Prostate gland (tissue), 2 donors: ENCODE results near the gene ZBTB7C. TPM values are rescaled to one million over a fixed set of nuclear protein-coding genes. Genes with fewer than 3 reads are reported as not detected.

Experiments used
- DNase-seq: peaks from one replicate; pipeline ENCODE4 v3.0.0-alpha.2; 2019; ENCODE audit warnings: low spot score
- H3K27ac ChIP-seq, 2 donors: fragments of 200-600 bp; sonication (generic); 2 replicates each; pipeline ENCODE4 v1.5.1; 2017 to 2019
- H3K27me3 ChIP-seq: fragments of 200-600 bp; sonication (generic); replicated peaks from 2 replicates; pipeline ENCODE4 v1.5.1; 2019; ENCODE audit not compliant: insufficient read depth
- H3K36me3 ChIP-seq, 2 donors: fragments of 200-600 bp; sonication (generic); 1 replicate in 1 of 2; 2 replicates in 1 of 2; pipeline versions ENCODE4 v1.5.1 to v1.8.1; 2017 to 2019
- H3K4me1 ChIP-seq: fragments of 200-600 bp; sonication (generic); replicated peaks from 2 replicates; pipeline ENCODE4 v1.5.1; 2019
- H3K4me3 ChIP-seq, 2 donors: fragments of 200-600 bp; sonication (generic); 2 replicates each; pipeline ENCODE4 v1.5.1; 2017 to 2019
- H3K9me3 ChIP-seq: fragments of 200-600 bp; sonication (generic); 2 replicates; pipeline ENCODE4 v1.5.1; 2017
- CTCF ChIP-seq, 4 experiments: fragments of 200-600 bp in 2 of 4; fragments of 450-650 bp in 2 of 4; sonication (generic) in 2 of 4; IDR thresholded peaks; 1 replicate in 3 of 4; 2 replicates in 1 of 4; pipeline ENCODE4 v1.5.1; 2016 to 2019; ENCODE audit warnings: antibody characterized with exemption in 4 of 4, mild to moderate bottlenecking in 2 of 4, moderate library complexity in 2 of 4
- POLR2A ChIP-seq: fragments of 450-650 bp; IDR thresholded peaks from one replicate; pipeline ENCODE4 v1.6.1; 2016; ENCODE audit warnings: antibody characterized with exemption, mild to moderate bottlenecking
- POLR2AphosphoS5 ChIP-seq: sonication (generic); formaldehyde crosslinking; IDR thresholded peaks from one replicate; pipeline ENCODE4 v1.6.1; 2017; ENCODE audit warnings: antibody characterized with exemption
- WGBS: methylation state at CpG from one replicate; pipeline ENCODE4 v1.1.5; 2018; 5-methylcytosine and 5-hydroxymethylcytosine counted together
- intact Hi-C: fragments of 100-400 bp; cut with DNase I; formaldehyde crosslinking; loops from one replicate; pipeline ENCODE4 v1.14.2; 2022
- total RNA-seq, 2 donors: library from RNA; depleted of rRNA; stranded (reverse); fragments of >200 nt; gene quantifications; one replicate each; pipeline ENCODE4 v1.1.0, GENCODE V29; 2016

Gene ZBTB7C
- total RNA-seq, 2 donors from 2014 or later, result 14.7 to 48.9 TPM

GRCh38 chr18:48293954-48294898 lies 115.0 kb downstream of the ZBTB7C start:
- no peak for DNase-seq
- no peak overlapping the region for H3K27ac ChIP-seq
- H3K4me3 ChIP-seq, result no peak overlapping the region
- no peaks in the 10 kb centered on the region for H3K9me3 ChIP-seq
- TF ChIP-seq CTCF (IDR thresholded peaks at IDR 0.05) (no peak), POLR2AphosphoS5 (no peak), POLR2A (no peak)
- no peaks in the 10 kb centered on the region for H3K4me1 ChIP-seq
- 58% methylated on average over 15 of the region's 16 CpGs for WGBS
- intact Hi-C loops, result no loop called here
- no peaks in the 10 kb centered on the region for H3K36me3 ChIP-seq
- H3K27me3 ChIP-seq, result no peaks in the 10 kb centered on the region

- 90% methylated on average over 4 of the region's 4 CpGs for WGBS
- no peaks in the 10 kb centered on the region for H3K9me3 ChIP-seq
- H3K27ac ChIP-seq, result no peak overlapping the region
- H3K4me3 ChIP-seq, result no peak overlapping the region
- no peaks in the 10 kb centered on the region for H3K4me1 ChIP-seq
- TF ChIP-seq POLR2AphosphoS5 (no peak), POLR2A (no peak), CTCF (IDR thresholded peaks at IDR 0.05) (no peak)
- intact Hi-C loops, result no loop called here
- H3K27me3 ChIP-seq, result no peaks in the 10 kb centered on the region
- no peak for DNase-seq
- no peaks in the 10 kb centered on the region for H3K36me3 ChIP-seq
Observed at GRCh38 chr18:48292782-48293424, 116.3 kb downstream of the ZBTB7C start.

- Histone ChIP-seq H3K27me3 (no peaks in the 10 kb centered on the region), H3K36me3 (no peaks in the 10 kb centered on the region), H3K4me3 (no peak overlapping the region), H3K9me3 (no peaks in the 10 kb centered on the region), H3K27ac (no peak overlapping the region), H3K4me1 (no peaks in the 10 kb centered on the region)
- WGBS, result 97% methylated on average over 4 of the region's 4 CpGs
- TF ChIP-seq CTCF (IDR thresholded peaks at IDR 0.05) (no peak), POLR2AphosphoS5 (no peak), POLR2A (no peak)
- no peak for DNase-seq
- intact Hi-C loops, result no loop called here
Observed at GRCh38 chr18:48292229-48292628, 117.0 kb downstream of the ZBTB7C start.

- WGBS, result 85% methylated on average over 13 of the region's 13 CpGs
- Histone ChIP-seq H3K27me3 (no peaks in the 10 kb centered on the region), H3K4me1 (no peaks in the 10 kb centered on the region), H3K36me3 (no peaks in the 10 kb centered on the region), H3K4me3 (no peak overlapping the region), H3K9me3 (no peaks in the 10 kb centered on the region), H3K27ac (no peak overlapping the region)
- intact Hi-C loops, result no loop called here
- TF ChIP-seq CTCF (IDR thresholded peaks at IDR 0.05) (no peak), POLR2AphosphoS5 (no peak), POLR2A (no peak)
- DNase-seq, result no peak
Observed at GRCh38 chr18:48290162-48290926, 118.8 kb downstream of the ZBTB7C start.
